Neural progenitor cell (in vitro differentiated cells): Measurements from ENCODE around the gene ORAI2.

Source experiments
- CTCF ChIP-seq: fragments of 200-600 bp; sonication (generic); IDR thresholded peaks from 2 replicates; pipeline ENCODE4 v1.5.1; 2017; ENCODE audit warnings: antibody characterized with exemption, mild to moderate bottlenecking
- EZH2 ChIP-seq: fragments of 200-600 bp; sonication (generic); IDR thresholded peaks from 2 replicates; pipeline ENCODE4 v1.6.1; 2017; ENCODE audit warnings: antibody characterized with exemption, mild to moderate bottlenecking, moderate library complexity
- EZH2phosphoT487 ChIP-seq: fragments of 200-600 bp; sonication (generic); IDR thresholded peaks from 2 replicates; pipeline ENCODE4 v1.6.1; 2017; ENCODE audit warnings: antibody characterized with exemption

- no peak for TF ChIP-seq CTCF
- no peak for TF ChIP-seq EZH2
- TF ChIP-seq EZH2phosphoT487 = no peak
These were observed 745 bp upstream of the ORAI2 start for GRCh38 chr7:102432442-102433218.
